DOHH2 (cell line): ENCODE data around the gene TAF10.

Experiments used
- H3F3A ChIP-seq: fragments of 200-600 bp; sonication (generic), shearing (Covaris generic); 2 replicates; pipeline ENCODE4 v1.6.0; 2016; ENCODE audit warnings: antibody characterized with exemption, mild to moderate bottlenecking; ENCODE audit not compliant: control insufficient read depth, insufficient read depth
- H3K27ac ChIP-seq: fragments of 200-600 bp; sonication (generic); 2 replicates; pipeline ENCODE4 v1.5.1; 2014; ENCODE audit warnings: low read depth, mild to moderate bottlenecking, low read length, moderate library complexity
- H3K27me3 ChIP-seq: fragments of 200-600 bp; sonication (generic); 2 replicates; pipeline ENCODE4 v1.6.1; 2014; ENCODE audit warnings: mild to moderate bottlenecking, low read length, mixed read lengths; ENCODE audit not compliant: control insufficient read depth
- H3K36me3 ChIP-seq: fragments of 200-600 bp; sonication (generic); 2 replicates; pipeline ENCODE4 v1.6.1; 2014; ENCODE audit warnings: mild to moderate bottlenecking, low read length, moderate library complexity, mixed read lengths; ENCODE audit not compliant: control insufficient read depth
- H3K4me1 ChIP-seq: fragments of 200-600 bp; sonication (generic); 2 replicates; pipeline ENCODE4 v1.6.1; 2014; ENCODE audit warnings: mild to moderate bottlenecking, low read length, mixed read lengths; ENCODE audit not compliant: control insufficient read depth
- H3K4me2 ChIP-seq: fragments of 200-600 bp; sonication (generic); 2 replicates; pipeline ENCODE4 v1.6.0; 2014; ENCODE audit warnings: mild to moderate bottlenecking, low read length, moderate library complexity
- H3K4me3 ChIP-seq: fragments of 200-600 bp; sonication (generic); 2 replicates; pipeline ENCODE4 v1.5.1; 2014; ENCODE audit warnings: mild to moderate bottlenecking, low read length, mixed read lengths
- H3K79me2 ChIP-seq: fragments of 200-600 bp; sonication (generic); 2 replicates; pipeline ENCODE4 v1.6.1; 2014; ENCODE audit warnings: mild to moderate bottlenecking, low read length, mixed read lengths; ENCODE audit not compliant: control insufficient read depth
- H3K9me2 ChIP-seq: fragments of 200-600 bp; sonication (generic); replicated peaks from 2 replicates; pipeline ENCODE4 v1.6.1; 2014; ENCODE audit warnings: mild to moderate bottlenecking, low read length, mixed read lengths; ENCODE audit not compliant: control insufficient read depth
- H3K9me3 ChIP-seq: fragments of 200-600 bp; sonication (generic); 2 replicates; pipeline ENCODE4 v1.6.1; 2014; ENCODE audit warnings: antibody characterized with exemption, low read length, mixed read lengths; ENCODE audit not compliant: control insufficient read depth, insufficient read depth
- H4K20me1 ChIP-seq: fragments of 200-600 bp; sonication (generic); 2 replicates; pipeline ENCODE4 v1.6.0; 2014; ENCODE audit warnings: low read depth, mild to moderate bottlenecking, antibody characterized with exemption, low read length, moderate library complexity; ENCODE audit not compliant: control insufficient read depth, insufficient read depth
- CTCF ChIP-seq: fragments of 200-600 bp; sonication (generic); IDR thresholded peaks from one replicate; pipeline ENCODE4 v1.5.1; 2014; ENCODE audit warnings: antibody characterized with exemption, mild to moderate bottlenecking, low read depth, low read length; ENCODE audit not compliant: poor library complexity, severe bottlenecking
- EZH2phosphoT487 ChIP-seq: fragments of 200-600 bp; sonication (generic); IDR thresholded peaks from 2 replicates; pipeline ENCODE4 v1.6.1; 2017; ENCODE audit warnings: borderline replicate concordance, mild to moderate bottlenecking, antibody characterized with exemption, low read length, moderate library complexity, mixed read lengths

TAF10 gene

DNA sequence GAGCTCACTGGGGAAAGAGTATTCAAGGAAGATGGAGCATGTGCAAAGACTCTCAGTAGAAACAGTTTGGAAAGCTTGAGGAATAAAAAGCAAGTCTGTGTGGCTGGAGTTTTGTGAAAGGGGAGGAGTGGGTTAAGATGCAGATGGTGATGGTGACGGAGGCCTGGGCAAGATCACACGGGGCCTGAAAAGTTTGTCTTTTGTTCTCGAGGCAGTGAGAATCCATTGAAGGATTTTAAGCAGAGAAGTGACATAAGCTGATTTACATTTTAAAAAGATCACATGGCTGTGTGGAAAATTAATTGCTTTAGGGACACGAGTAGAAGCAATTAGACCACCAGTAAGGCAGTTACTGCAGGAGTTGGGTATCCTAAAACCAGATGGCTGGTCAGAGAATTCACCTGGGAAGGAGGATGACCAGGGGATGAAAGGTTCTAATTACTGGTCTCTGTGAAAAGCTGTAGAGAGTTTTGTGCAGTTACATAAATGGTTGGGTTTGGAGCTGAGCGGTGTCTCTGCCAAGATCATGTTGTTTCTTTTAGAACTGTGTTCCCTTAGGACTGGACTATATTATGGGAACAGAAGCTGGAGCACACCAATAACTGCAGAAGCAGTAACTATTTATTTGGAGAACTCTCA, 15.7 kb downstream of the TAF10 start:
- no peak for TF ChIP-seq EZH2phosphoT487
- TF ChIP-seq CTCF: no peak
- Histone ChIP-seq H3K27me3 (no peaks in the 10 kb centered on the region), H3K4me3 (no peak overlapping the region), H3K4me2 (no peak overlapping the region), H3K9me2 (no peaks in the 10 kb centered on the region), H3K36me3 (peaks cover 93% of the 10 kb centered on the region), H3K4me1 (no peaks in the 10 kb centered on the region; the same call in 1 of the 2 replicates), H3K9me3 (no peaks in the 10 kb centered on the region), H3K27ac (no peak overlapping the region), H3F3A (peaks cover 5% of the 10 kb centered on the region; the same call in 1 of the 2 replicates), H4K20me1 (peaks cover 6% of the 10 kb centered on the region; the same call in 1 of the 2 replicates), H3K79me2 (peaks cover 44% of the 10 kb centered on the region)

GRCh38 chr11:6594142-6594768, 17.8 kb downstream of the TAF10 start:
- Histone ChIP-seq H3F3A (peaks cover 10% of the 10 kb centered on the region; the same call in 1 of the 2 replicates), H3K4me1 (no peaks in the 10 kb centered on the region), H3K79me2 (peaks cover 23% of the 10 kb centered on the region), H3K27me3 (no peaks in the 10 kb centered on the region), H3K4me2 (no peak overlapping the region), H3K36me3 (peaks cover 73% of the 10 kb centered on the region), H4K20me1 (peaks cover 4% of the 10 kb centered on the region; the same call in 1 of the 2 replicates), H3K27ac (no peak overlapping the region), H3K4me3 (no peak overlapping the region), H3K9me3 (no peaks in the 10 kb centered on the region), H3K9me2 (no peaks in the 10 kb centered on the region)
- TF ChIP-seq CTCF: no peak
- no peak for TF ChIP-seq EZH2phosphoT487

- no peak for TF ChIP-seq EZH2phosphoT487
- TF ChIP-seq CTCF: no peak
- Histone ChIP-seq H3K9me3 (peaks cover 14% of the 10 kb centered on the region), H3K36me3 (peaks cover 26% of the 10 kb centered on the region), H3K4me3 (no peak overlapping the region), H4K20me1 (no peaks in the 10 kb centered on the region), H3K4me2 (no peak overlapping the region), H3F3A (peaks cover 10% of the 10 kb centered on the region; the same call in 1 of the 2 replicates), H3K27ac (no peak overlapping the region), H3K27me3 (no peaks in the 10 kb centered on the region), H3K79me2 (peaks cover 17% of the 10 kb centered on the region), H3K4me1 (no peaks in the 10 kb centered on the region), H3K9me2 (no peaks in the 10 kb centered on the region)
Measured at GRCh38 chr11:6588018-6588417, 24.0 kb downstream of the TAF10 start.
